ENCODE data around the gene CMC2. TPM values are rescaled to one million over a fixed set of nuclear protein-coding genes. Genes with fewer than 3 reads are reported as not detected.

Gene CMC2
- total RNA-seq, 1 experiment from 2014 or later: 64.2 TPM

GRCh38 chr16:80938004-80938878 is 68.4 kb downstream of the CMC2 start:
- Histone ChIP-seq H3K4me2 (ENCODE audit: insufficient read depth, insufficient read length, low read length) (no peak overlapping the region), H2BK20ac (ENCODE audit: low read depth, low read length, poor library complexity, severe bottlenecking) (no peak overlapping the region), H3T11ph (ENCODE audit: low read length) (no peak overlapping the region), H2AK5ac (ENCODE audit: insufficient read length, low read length) (no peak overlapping the region), H3K56ac (ENCODE audit: insufficient read length, low read depth, low read length) (no peak overlapping the region), H2BK5ac (ENCODE audit: insufficient read length, low read length) (no peak overlapping the region), H3K27ac (ENCODE audit: insufficient read length, low read depth, low read length) (no peak overlapping the region), H4K20me1 (ENCODE audit: control insufficient read depth, insufficient read depth, insufficient read length) (no peaks in the 10 kb centered on the region), H3K4me1 (ENCODE audit: insufficient read depth, low read length) (no peaks in the 10 kb centered on the region; the same call in 1 of the 2 replicates), H2BK12ac (ENCODE audit: insufficient read length, low read depth, low read length) (no peak overlapping the region), H3K79me2 (ENCODE audit: insufficient read depth, low read length) (no peaks in the 10 kb centered on the region), H3K14ac (ENCODE audit: insufficient read depth, low read length) (no peak overlapping the region), H3K79me1 (ENCODE audit: insufficient read depth, low read depth, low read length, poor library complexity, severe bottlenecking) (no peaks in the 10 kb centered on the region), H3K18ac (ENCODE audit: insufficient read length, low read depth, low read length) (no peak overlapping the region), H3K23me2 (ENCODE audit: insufficient read length, low read depth, low read length, poor library complexity, severe bottlenecking) (no peaks in the 10 kb centered on the region), H3K23ac (ENCODE audit: insufficient read length, low read depth, low read length) (no peak overlapping the region), H4K91ac (ENCODE audit: insufficient read length, low read depth, low read length) (no peak overlapping the region), H4K8ac (replicated peaks; ENCODE audit: insufficient read length, low read depth, low read length) (no peak overlapping the region), H3K9me3 (ENCODE audit: control insufficient read depth, low read depth, low read length) (no peaks in the 10 kb centered on the region), H3K4ac (ENCODE audit: low read depth, low read length) (no peak overlapping the region), H3K9ac (ENCODE audit: extremely low read depth, insufficient read length, low read length) (no peak overlapping the region), H3K27me3 (ENCODE audit: insufficient read depth, low read length) (peaks cover 4% of the 10 kb centered on the region; the same call in 1 of the 2 replicates), H2BK15ac (ENCODE audit: low read depth, low read length) (no peak overlapping the region), H4K5ac (ENCODE audit: insufficient read length, low read depth, low read length) (no peak overlapping the region), H2AFZ (ENCODE audit: low read length) (no peak overlapping the region), H2BK120ac (ENCODE audit: low read depth, low read length, poor library complexity, severe bottlenecking) (no peak overlapping the region)
- H3K9me3 Mint-ChIP-seq: peaks cover 0 to 3% of the 10 kb centered on the region in 2 experiments; a peak in 1 of 5 replicates
- DNase-seq: no peak
- peaks cover 14 to 17% of the 10 kb centered on the region in 2 experiments for H3K4me1 Mint-ChIP-seq
- H3K4me3 Mint-ChIP-seq: no peak overlapping the region
- no peak for TF ChIP-seq CTCF (conservative IDR thresholded peaks at IDR 0.05)
- WGBS (ENCODE audit: extremely low coverage, insufficient read length, low lambda C conversion rate): no CpG with 5 or more reads among the region's 15 CpGs
- peak overlapping the region in 2 of 3 experiments; percentile 35 to 85; a peak in 5 of 7 replicates for H3K27ac Mint-ChIP-seq
- no peaks in the 10 kb centered on the region for H3K36me3 Mint-ChIP-seq (ENCODE audit: insufficient read depth in 1 of 3, low read depth in 3 of 3)
- H3K27me3 Mint-ChIP-seq (ENCODE audit: low read depth): peaks cover 35% of the 10 kb centered on the region
